ENCODE results near the gene SUSD3. TPM values are rescaled to one million over a fixed set of nuclear protein-coding genes. Genes with fewer than 3 reads are reported as not detected.

The SUSD3 gene
- total RNA-seq, 1 donor from 2014 or later, result not detected

GRCh38 chr9:93123561-93124283 is 65.2 kb downstream of the SUSD3 start:
- no peak for DNase-seq (ENCODE audit: low read depth, low spot score)
- Mint-ChIP-seq H3K27me3 (ENCODE audit: low read depth) (no peaks in the 10 kb centered on the region), H3K9me3 (no peaks in the 10 kb centered on the region), H3K4me3 (no peak overlapping the region), H3K27ac (ENCODE audit: unreplicated experiment) (no peak overlapping the region), H3K36me3 (ENCODE audit: low read depth) (no peaks in the 10 kb centered on the region), H3K4me1 (peaks cover 20% of the 10 kb centered on the region)
- TF ChIP-seq, protein P1, sequence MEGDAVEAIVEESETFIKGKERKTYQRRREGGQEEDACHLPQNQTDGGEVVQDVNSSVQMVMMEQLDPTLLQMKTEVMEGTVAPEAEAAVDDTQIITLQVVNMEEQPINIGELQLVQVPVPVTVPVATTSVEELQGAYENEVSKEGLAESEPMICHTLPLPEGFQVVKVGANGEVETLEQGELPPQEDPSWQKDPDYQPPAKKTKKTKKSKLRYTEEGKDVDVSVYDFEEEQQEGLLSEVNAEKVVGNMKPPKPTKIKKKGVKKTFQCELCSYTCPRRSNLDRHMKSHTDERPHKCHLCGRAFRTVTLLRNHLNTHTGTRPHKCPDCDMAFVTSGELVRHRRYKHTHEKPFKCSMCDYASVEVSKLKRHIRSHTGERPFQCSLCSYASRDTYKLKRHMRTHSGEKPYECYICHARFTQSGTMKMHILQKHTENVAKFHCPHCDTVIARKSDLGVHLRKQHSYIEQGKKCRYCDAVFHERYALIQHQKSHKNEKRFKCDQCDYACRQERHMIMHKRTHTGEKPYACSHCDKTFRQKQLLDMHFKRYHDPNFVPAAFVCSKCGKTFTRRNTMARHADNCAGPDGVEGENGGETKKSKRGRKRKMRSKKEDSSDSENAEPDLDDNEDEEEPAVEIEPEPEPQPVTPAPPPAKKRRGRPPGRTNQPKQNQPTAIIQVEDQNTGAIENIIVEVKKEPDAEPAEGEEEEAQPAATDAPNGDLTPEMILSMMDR (conservative IDR thresholded peaks at IDR 0.05), result no peak

GRCh38 chr9:93124793-93125192 is 66.3 kb downstream of the SUSD3 start:
- TF ChIP-seq, protein P1 (conservative IDR thresholded peaks at IDR 0.05), result no peak
- no peaks in the 10 kb centered on the region for H3K27me3 Mint-ChIP-seq (ENCODE audit: low read depth)
- peaks cover 22% of the 10 kb centered on the region for H3K4me1 Mint-ChIP-seq
- H3K36me3 Mint-ChIP-seq (ENCODE audit: low read depth), result no peaks in the 10 kb centered on the region
- DNase-seq (ENCODE audit: low read depth, low spot score), result no peak
- no peak overlapping the region for H3K4me3 Mint-ChIP-seq
- H3K27ac Mint-ChIP-seq (ENCODE audit: unreplicated experiment), result no peak overlapping the region
- no peaks in the 10 kb centered on the region for H3K9me3 Mint-ChIP-seq

- DNase-seq (ENCODE audit: low read depth, low spot score), result no peak
- H3K27me3 Mint-ChIP-seq (ENCODE audit: low read depth), result no peaks in the 10 kb centered on the region
- H3K36me3 Mint-ChIP-seq (ENCODE audit: low read depth), result no peaks in the 10 kb centered on the region
- TF ChIP-seq, protein P1 (conservative IDR thresholded peaks at IDR 0.05), result no peak
- no peak overlapping the region for H3K4me3 Mint-ChIP-seq
- H3K27ac Mint-ChIP-seq (ENCODE audit: unreplicated experiment), result no peak overlapping the region
- peaks cover 22% of the 10 kb centered on the region for H3K4me1 Mint-ChIP-seq
- H3K9me3 Mint-ChIP-seq, result no peaks in the 10 kb centered on the region
Observed at GRCh38 chr9:93125331-93125894, 66.9 kb downstream of the SUSD3 start.

DNA sequence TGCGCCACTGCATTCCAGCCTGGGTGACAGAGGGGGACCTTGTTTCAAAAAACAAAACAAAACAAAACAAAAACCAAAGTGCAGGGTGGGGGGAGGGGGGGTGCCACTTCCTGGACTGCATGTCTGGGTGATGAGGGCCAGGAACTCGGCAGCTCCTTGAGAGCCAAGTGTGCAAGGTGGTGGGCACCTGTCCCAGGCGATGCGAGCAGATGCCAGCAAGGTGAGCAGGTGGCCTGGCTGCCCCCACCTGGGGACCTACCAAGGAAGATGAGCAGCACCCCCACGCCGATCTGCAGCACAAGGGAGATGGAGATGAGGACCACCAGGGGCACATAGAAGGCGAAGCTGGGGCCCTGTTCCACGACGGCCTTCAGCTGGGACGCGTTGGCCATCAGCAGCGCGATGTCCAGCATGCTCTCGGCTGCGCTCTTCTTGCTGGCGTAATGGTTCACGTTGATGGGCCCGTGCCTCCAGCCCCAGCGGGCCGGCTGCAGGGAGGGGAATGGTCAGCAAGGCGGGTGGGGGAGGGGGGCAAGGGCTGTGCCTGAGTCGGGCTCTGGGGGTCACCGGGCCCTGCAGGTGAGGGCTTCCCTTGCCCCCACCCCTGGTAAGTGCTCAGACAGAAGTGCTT is 67.8 kb downstream of the SUSD3 start:
- H3K4me1 Mint-ChIP-seq, result peaks cover 22% of the 10 kb centered on the region
- H3K27ac Mint-ChIP-seq (ENCODE audit: unreplicated experiment), result peak overlapping the region; percentile 22
- no peak overlapping the region for H3K4me3 Mint-ChIP-seq
- TF ChIP-seq, protein P1 (conservative IDR thresholded peaks at IDR 0.05), result no peak
- DNase-seq (ENCODE audit: low read depth, low spot score), result no peak
- H3K9me3 Mint-ChIP-seq, result no peaks in the 10 kb centered on the region
- H3K27me3 Mint-ChIP-seq (ENCODE audit: low read depth), result no peaks in the 10 kb centered on the region
- H3K36me3 Mint-ChIP-seq (ENCODE audit: low read depth), result no peaks in the 10 kb centered on the region

- Mint-ChIP-seq H3K9me3 (no peaks in the 10 kb centered on the region), H3K4me3 (no peak overlapping the region), H3K27me3 (ENCODE audit: low read depth) (no peaks in the 10 kb centered on the region), H3K36me3 (ENCODE audit: low read depth) (no peaks in the 10 kb centered on the region), H3K27ac (ENCODE audit: unreplicated experiment) (peak overlapping the region; percentile 35), H3K4me1 (peaks cover 22% of the 10 kb centered on the region)
- no peak for DNase-seq (ENCODE audit: low read depth, low spot score)
- TF ChIP-seq, protein P1 (conservative IDR thresholded peaks at IDR 0.05), result no peak
Observed at GRCh38 chr9:93126825-93127368, 68.4 kb downstream of the SUSD3 start.

All from neural crest cell (in vitro differentiated cells).